ENCODE data around the gene COL2A1.

DNA sequence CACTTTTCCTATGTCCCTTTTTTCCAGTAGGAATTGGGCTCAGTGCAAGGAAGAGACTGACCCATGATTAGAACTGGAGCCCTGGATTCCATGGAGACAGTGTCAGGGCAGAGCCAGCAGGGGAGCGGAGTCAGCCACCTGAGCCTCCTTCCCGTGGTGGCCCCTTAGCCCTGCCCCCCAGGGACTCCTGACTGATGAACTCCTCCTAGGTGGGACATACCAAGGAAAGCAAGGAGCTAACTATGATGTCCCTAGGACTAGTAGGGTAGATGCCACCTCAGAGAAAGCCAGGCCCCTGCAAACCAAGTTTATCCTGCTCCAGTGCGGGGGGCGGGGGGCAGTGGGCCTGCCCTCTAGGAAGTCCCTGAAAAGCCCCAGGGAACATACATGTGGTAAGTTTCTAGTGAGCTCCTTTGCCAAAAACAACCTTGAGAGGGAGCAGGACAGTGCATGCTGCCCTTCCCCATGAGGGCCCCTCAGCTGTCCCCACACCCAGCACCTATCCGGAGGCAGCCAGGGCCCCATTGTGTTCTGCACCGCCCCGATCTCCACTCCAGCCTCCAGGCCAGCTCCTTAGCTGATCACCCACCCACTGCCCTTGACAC, 6.2 kb upstream of the COL2A1 start:
- TF ChIP-seq, protein P1, sequence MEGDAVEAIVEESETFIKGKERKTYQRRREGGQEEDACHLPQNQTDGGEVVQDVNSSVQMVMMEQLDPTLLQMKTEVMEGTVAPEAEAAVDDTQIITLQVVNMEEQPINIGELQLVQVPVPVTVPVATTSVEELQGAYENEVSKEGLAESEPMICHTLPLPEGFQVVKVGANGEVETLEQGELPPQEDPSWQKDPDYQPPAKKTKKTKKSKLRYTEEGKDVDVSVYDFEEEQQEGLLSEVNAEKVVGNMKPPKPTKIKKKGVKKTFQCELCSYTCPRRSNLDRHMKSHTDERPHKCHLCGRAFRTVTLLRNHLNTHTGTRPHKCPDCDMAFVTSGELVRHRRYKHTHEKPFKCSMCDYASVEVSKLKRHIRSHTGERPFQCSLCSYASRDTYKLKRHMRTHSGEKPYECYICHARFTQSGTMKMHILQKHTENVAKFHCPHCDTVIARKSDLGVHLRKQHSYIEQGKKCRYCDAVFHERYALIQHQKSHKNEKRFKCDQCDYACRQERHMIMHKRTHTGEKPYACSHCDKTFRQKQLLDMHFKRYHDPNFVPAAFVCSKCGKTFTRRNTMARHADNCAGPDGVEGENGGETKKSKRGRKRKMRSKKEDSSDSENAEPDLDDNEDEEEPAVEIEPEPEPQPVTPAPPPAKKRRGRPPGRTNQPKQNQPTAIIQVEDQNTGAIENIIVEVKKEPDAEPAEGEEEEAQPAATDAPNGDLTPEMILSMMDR (IDR thresholded peaks at IDR 0.05; ENCODE audit: low read depth, low read length, missing input control), result no peak
- TF ChIP-seq RXRA (IDR thresholded peaks at IDR 0.05) (no peak), JUND (IDR thresholded peaks at IDR 0.05) (no peak), GABPA (IDR thresholded peaks at IDR 0.05 in 1 of 2, conservative IDR thresholded peaks at IDR 0.05 in 1 of 2) (no peak), TAF1 (conservative IDR thresholded peaks at IDR 0.05) (no peak), YY1 (IDR thresholded peaks at IDR 0.05) (no peak), SP1 (IDR thresholded peaks at IDR 0.05) (no peak), FOXA2 (IDR thresholded peaks at IDR 0.05) (no peak)
- TF ChIP-seq, protein P2, sequence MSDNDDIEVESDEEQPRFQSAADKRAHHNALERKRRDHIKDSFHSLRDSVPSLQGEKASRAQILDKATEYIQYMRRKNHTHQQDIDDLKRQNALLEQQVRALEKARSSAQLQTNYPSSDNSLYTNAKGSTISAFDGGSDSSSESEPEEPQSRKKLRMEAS (IDR thresholded peaks at IDR 0.05), result no peak
- TF ChIP-seq, protein P3, sequence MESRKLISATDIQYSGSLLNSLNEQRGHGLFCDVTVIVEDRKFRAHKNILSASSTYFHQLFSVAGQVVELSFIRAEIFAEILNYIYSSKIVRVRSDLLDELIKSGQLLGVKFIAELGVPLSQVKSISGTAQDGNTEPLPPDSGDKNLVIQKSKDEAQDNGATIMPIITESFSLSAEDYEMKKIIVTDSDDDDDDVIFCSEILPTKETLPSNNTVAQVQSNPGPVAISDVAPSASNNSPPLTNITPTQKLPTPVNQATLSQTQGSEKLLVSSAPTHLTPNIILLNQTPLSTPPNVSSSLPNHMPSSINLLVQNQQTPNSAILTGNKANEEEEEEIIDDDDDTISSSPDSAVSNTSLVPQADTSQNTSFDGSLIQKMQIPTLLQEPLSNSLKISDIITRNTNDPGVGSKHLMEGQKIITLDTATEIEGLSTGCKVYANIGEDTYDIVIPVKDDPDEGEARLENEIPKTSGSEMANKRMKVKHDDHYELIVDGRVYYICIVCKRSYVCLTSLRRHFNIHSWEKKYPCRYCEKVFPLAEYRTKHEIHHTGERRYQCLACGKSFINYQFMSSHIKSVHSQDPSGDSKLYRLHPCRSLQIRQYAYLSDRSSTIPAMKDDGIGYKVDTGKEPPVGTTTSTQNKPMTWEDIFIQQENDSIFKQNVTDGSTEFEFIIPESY (IDR thresholded peaks at IDR 0.05), result no peak

Measured in liver (tissue), 3 donors.